AG20443 (cell line): ENCODE data around the gene SOX11.
"Not testable (repeated sequence)": the region's sequence is repeated elsewhere in the genome, so short reads cannot be mapped to it uniquely, and the experiment has no call there.

ENCODE experiments used
- DNase-seq: peaks from one replicate; pipeline ENCODE4 v3.0.0; 2012; ENCODE audit warnings: low spot score, mixed read lengths

SOX11 gene

GRCh38 chr2:5691985-5692529 is at the start of gene SOX11:
TSS of gene SOX11 (plus strand) at chr2:5692384. CDS start at chr2:5692722, 338 bp downstream.
- DNase-seq, result no peak

GRCh38 chr2:5652734-5653133 is 39.5 kb upstream of the SOX11 start:
- DNase-seq, result not testable (repeated sequence)

GRCh38 chr2:5653756-5654155 is 38.4 kb upstream of the SOX11 start:
- DNase-seq, result not testable (repeated sequence)

GRCh38 chr2:5657231-5657630 is 35.0 kb upstream of the SOX11 start:
- no peak for DNase-seq

- DNase-seq, result no peak
Measured at GRCh38 chr2:5660591-5660990, 31.6 kb upstream of the SOX11 start.

- no peak for DNase-seq
Measured at GRCh38 chr2:5661362-5661761, 30.8 kb upstream of the SOX11 start.

GRCh38 chr2:5664278-5664681 is 27.9 kb upstream of the SOX11 start:
- DNase-seq, result no peak

- no peak for DNase-seq
Measured at GRCh38 chr2:5665066-5665465, 27.1 kb upstream of the SOX11 start.

- no peak for DNase-seq
Measured at GRCh38 chr2:5666798-5667197, 25.4 kb upstream of the SOX11 start.

- not testable (repeated sequence) for DNase-seq
Measured at GRCh38 chr2:5667655-5668054, 24.5 kb upstream of the SOX11 start.

- no peak for DNase-seq
Measured at GRCh38 chr2:5668682-5669250, 23.4 kb upstream of the SOX11 start.

GRCh38 chr2:5672749-5673144 is 19.4 kb upstream of the SOX11 start:
- no peak for DNase-seq

GRCh38 chr2:5673145-5674025 is 18.8 kb upstream of the SOX11 start:
- no peak for DNase-seq

GRCh38 chr2:5674026-5674340 is 18.2 kb upstream of the SOX11 start:
- no peak for DNase-seq

GRCh38 chr2:5677133-5677532 is 15.1 kb upstream of the SOX11 start:
- no peak for DNase-seq

GRCh38 chr2:5683471-5683870 is 8.7 kb upstream of the SOX11 start:
- DNase-seq, result no peak

GRCh38 chr2:5685225-5685624 is 7.0 kb upstream of the SOX11 start:
- DNase-seq, result no peak

GRCh38 chr2:5686068-5686467 is 6.1 kb upstream of the SOX11 start:
- DNase-seq, result no peak

GRCh38 chr2:5686536-5686935 is 5.6 kb upstream of the SOX11 start:
- DNase-seq, result no peak

- DNase-seq, result no peak
Measured at GRCh38 chr2:5689750-5690149, 2.4 kb upstream of the SOX11 start.

GRCh38 chr2:5690286-5690685 is 1.9 kb upstream of the SOX11 start:
- no peak for DNase-seq

- no peak for DNase-seq
Measured at GRCh38 chr2:5690718-5691220, 1.4 kb upstream of the SOX11 start.
